WTC11 (cell line): Measurements from ENCODE around the gene RPL31.

Experiments
- CDX4 ChIP-seq: fragments of 250-450 bp; sonication (Bioruptor Pico); IDR thresholded peaks from 2 replicates; pipeline ENCODE4 v1.9.0; 2021; ENCODE audit warnings: moderate library complexity, mild to moderate bottlenecking, inconsistent platforms, borderline replicate concordance
- CREB1 ChIP-seq: sonication (generic); formaldehyde crosslinking; IDR thresholded peaks from 2 replicates; pipeline ENCODE4 v1.8.0; 2023; ENCODE audit warnings: mild to moderate bottlenecking, missing genetic modification reagents
- CTCF ChIP-seq: fragments of 200-600 bp; IDR thresholded peaks from 2 replicates; pipeline ENCODE4 v1.8.0; 2022; ENCODE audit warnings: antibody characterized with exemption
- E2F4 ChIP-seq: sonication (generic); formaldehyde crosslinking; IDR thresholded peaks from 2 replicates; pipeline ENCODE4 v1.8.1; 2022; ENCODE audit warnings: low read depth, mild to moderate bottlenecking, moderate library complexity, missing genetic modification reagents, borderline replicate concordance
- ESRRA ChIP-seq: sonication (generic); formaldehyde crosslinking; IDR thresholded peaks from 2 replicates; pipeline ENCODE4 v1.8.1; 2022; ENCODE audit warnings: mild to moderate bottlenecking, missing genetic modification reagents, borderline replicate concordance
- FOXJ3 ChIP-seq: sonication (generic); formaldehyde crosslinking; IDR thresholded peaks from 2 replicates; pipeline ENCODE4 v1.9.0; 2021; ENCODE audit warnings: missing genetic modification reagents, mild to moderate bottlenecking, borderline replicate concordance
- FOXK1 ChIP-seq: sonication (generic); formaldehyde crosslinking; IDR thresholded peaks from 2 replicates; pipeline ENCODE4 v1.8.0; 2022; ENCODE audit warnings: mild to moderate bottlenecking, moderate library complexity, missing genetic modification reagents
- FOXP4 ChIP-seq: sonication (generic); formaldehyde crosslinking; IDR thresholded peaks from 2 replicates; pipeline ENCODE4 v1.8.0; 2022; ENCODE audit warnings: mild to moderate bottlenecking, missing genetic modification reagents
- SMAD3 ChIP-seq: sonication (generic); formaldehyde crosslinking; IDR thresholded peaks from 2 replicates; pipeline ENCODE4 v1.8.0; 2022; ENCODE audit warnings: missing genetic modification reagents, mild to moderate bottlenecking, borderline replicate concordance
- USF1 ChIP-seq: sonication (generic); formaldehyde crosslinking; IDR thresholded peaks from 2 replicates; pipeline ENCODE4 v1.8.0; 2022; ENCODE audit warnings: mild to moderate bottlenecking, missing genetic modification reagents
- ZBTB21 ChIP-seq: sonication (generic); formaldehyde crosslinking; IDR thresholded peaks from 2 replicates; pipeline ENCODE4 v1.8.1; 2023; ENCODE audit warnings: mild to moderate bottlenecking, missing genetic modification reagents, borderline replicate concordance
- ZBTB43 ChIP-seq: sonication (generic); formaldehyde crosslinking; IDR thresholded peaks from 2 replicates; pipeline ENCODE4 v1.8.1; 2023; ENCODE audit warnings: mild to moderate bottlenecking, missing genetic modification reagents
- ZNF416 ChIP-seq: fragments of 250-450 bp; sonication (Bioruptor Pico); IDR thresholded peaks from 2 replicates; pipeline ENCODE4 v1.9.0; 2021; ENCODE audit warnings: mild to moderate bottlenecking, inconsistent platforms

GRCh38 chr2:100972452-100972851, 29.6 kb upstream of the RPL31 start:
- TF ChIP-seq CTCF (no peak), ZNF416 (CRISPR knock-in tag) (no peak), ESRRA (CRISPR knock-in tag) (no peak), FOXJ3 (CRISPR knock-in tag) (no peak), E2F4 (CRISPR knock-in tag) (no peak), USF1 (CRISPR knock-in tag) (no peak), FOXK1 (CRISPR knock-in tag) (no peak), SMAD3 (CRISPR knock-in tag) (no peak), ZBTB43 (CRISPR knock-in tag) (no peak), CDX4 (CRISPR knock-in tag) (no peak), CREB1 (CRISPR knock-in tag) (no peak), ZBTB21 (no peak), FOXP4 (CRISPR knock-in tag) (no peak)
